HG02885 (cell line): Measurements from ENCODE around the gene TCTN1.
A peak's percentile ranks its signal among the peaks of the same experiment; 100 is the strongest.

Source experiments
- ATAC-seq: cut with Tn5 transposase; IDR thresholded peaks from one replicate; pipeline ENCODE4 v1.9.1; 2021; ENCODE audit warnings: mild to moderate bottlenecking; ENCODE audit not compliant: unreplicated experiment, poor library complexity

TCTN1 gene

GRCh38 chr12:110676171-110676570 is 62.2 kb downstream of the TCTN1 start:
- no peak for ATAC-seq

- peak; percentile 70 for ATAC-seq
These were observed 63.4 kb downstream of the TCTN1 start for GRCh38 chr12:110677206-110677911.

- no peak for ATAC-seq
These were observed 64.1 kb downstream of the TCTN1 start for GRCh38 chr12:110677982-110678381.

GRCh38 chr12:110679201-110679600 is 65.3 kb downstream of the TCTN1 start:
- no peak for ATAC-seq

- no peak for ATAC-seq
These were observed 66.1 kb downstream of the TCTN1 start for GRCh38 chr12:110680032-110680431.

- ATAC-seq: no peak
These were observed 70.0 kb downstream of the TCTN1 start for GRCh38 chr12:110683888-110684287.

GRCh38 chr12:110684312-110684836 is 70.4 kb downstream of the TCTN1 start:
- no peak for ATAC-seq

- ATAC-seq: no peak
These were observed 72.5 kb downstream of the TCTN1 start for GRCh38 chr12:110686294-110686903.

GRCh38 chr12:110687396-110688169 is 73.7 kb downstream of the TCTN1 start:
- no peak for ATAC-seq

GRCh38 chr12:110688446-110689280 is 74.7 kb downstream of the TCTN1 start, which contains the start of gene HVCN1:
Gene HVCN1, minus strand, starts transcription at chr12:110689115. Its CDS starts 5,870 bp downstream, at chr12:110683245.
- peak; percentile 37 for ATAC-seq

GRCh38 chr12:110689281-110690126 is 75.6 kb downstream of the TCTN1 start:
- peak; percentile 58 for ATAC-seq

- no peak for ATAC-seq
These were observed 76.2 kb downstream of the TCTN1 start for GRCh38 chr12:110690127-110690430.

- no peak for ATAC-seq
These were observed 79.8 kb downstream of the TCTN1 start for GRCh38 chr12:110693731-110694130.

- ATAC-seq: no peak
These were observed 80.5 kb downstream of the TCTN1 start for GRCh38 chr12:110694330-110694901.

GRCh38 chr12:110696283-110696682 is 82.4 kb downstream of the TCTN1 start:
- no peak for ATAC-seq

- ATAC-seq: no peak
These were observed 83.3 kb downstream of the TCTN1 start for GRCh38 chr12:110697236-110697635.

- ATAC-seq: peak; percentile 89
These were observed 84.4 kb downstream of the TCTN1 start for GRCh38 chr12:110698171-110698902.
